K562 (cell line): ENCODE data around the gene UMAD1. TPM values are rescaled to one million over a fixed set of nuclear protein-coding genes. Genes with fewer than 3 reads are reported as not detected.

Source experiments
- ATAC-seq: fragments of 200-7000 bp; cut with Tn5 transposase; 3 replicates; pipeline ENCODE4 v1.9.1; 2020; ENCODE audit warnings: moderate library complexity
- BruUV-seq: library from RNA; stranded (reverse); fragments of 400-500 nt; replicated peaks from 2 replicates; lab custom pipeline; 2021; lab: Mats Ljungman, UMichigan
- CTCF ChIA-PET: fragments of 300-600 bp; formaldehyde crosslinking; extraction: SDS; loops from one replicate; lab custom pipeline; 2021; ENCODE audit warnings: low intra/inter-chr PET ratio; lab: Yijun Ruan, JAX
- POLR2A ChIA-PET: fragments of 300-600, 350-650 bp; sonication (Branson Sonifier 250); formaldehyde crosslinking; extraction: SDS; loops from one replicate; lab custom pipeline; 2021; ENCODE audit warnings: antibody characterized with exemption, inconsistent platforms; lab: Yijun Ruan, JAX
- DNase-seq, 4 experiments: peaks; one replicate each; pipeline versions ENCODE4 v3.0.0 to v3.0.0-alpha.2; 2011 to 2018; ENCODE audit warnings: low spot score in 3 of 4, mixed read lengths in 3 of 4; ENCODE audit errors: extremely low read depth in 1 of 4
- FAIRE-seq: peaks from 2 replicates; lab custom pipeline; 2011; peaks lifted over from hg19 to GRCh38; lab: Jason Lieb, UNC
- H2AFZ ChIP-seq: 2 replicates; pipeline ENCODE4 v1.6.0; 2011; ENCODE audit warnings: low read depth, low read length, control low read depth, inconsistent platforms
- H3K27ac ChIP-seq: fragments of 200-600 bp; 3 replicates; pipeline ENCODE4 v1.8.0; 2011; ENCODE audit warnings: low read depth, mild to moderate bottlenecking, control low read depth, inconsistent platforms, low read length, moderate library complexity, mixed read lengths; ENCODE audit errors: extremely low read depth
- H3K27me3 ChIP-seq, 2 experiments: fragments of 300-600 bp in 1 of 2; 2 replicates in 1 of 2; 3 replicates in 1 of 2; pipeline versions ENCODE4 v1.6.0 to v1.8.0; 2011; ENCODE audit warnings: inconsistent platforms in 2 of 2, low read length in 2 of 2, mild to moderate bottlenecking in 1 of 2, mixed read lengths in 1 of 2, moderate library complexity in 1 of 2; ENCODE audit not compliant: control insufficient read depth in 2 of 2, insufficient read depth in 2 of 2
- H3K36me3 ChIP-seq: fragments of 300-600 bp; 3 replicates; pipeline ENCODE4 v1.8.0; 2011; ENCODE audit warnings: mild to moderate bottlenecking, low read length, inconsistent platforms; ENCODE audit not compliant: control insufficient read depth, insufficient read depth
- H3K4me1 ChIP-seq, 2 experiments: fragments of 200-600 bp in 1 of 2; replicated peaks in 1 of 2; 2 replicates in 1 of 2; 3 replicates in 1 of 2; pipeline versions ENCODE4 v1.5.1 to v1.8.0; 2011; ENCODE audit warnings: inconsistent platforms in 2 of 2, low read length in 2 of 2, mild to moderate bottlenecking in 1 of 2, mixed read lengths in 1 of 2, moderate library complexity in 1 of 2; ENCODE audit not compliant: control insufficient read depth in 2 of 2, insufficient read depth in 2 of 2
- H3K4me2 ChIP-seq: 2 replicates; pipeline ENCODE4 v1.6.1; 2011; ENCODE audit warnings: low read length, control low read depth, inconsistent platforms, mixed read lengths; ENCODE audit not compliant: insufficient read depth
- H3K4me3 ChIP-seq: fragments of 200-600 bp; sonication (generic), shearing (Covaris generic); 2 replicates; pipeline ENCODE4 v1.5.1; 2016; ENCODE audit warnings: control low read depth, inconsistent platforms
- H3K79me2 ChIP-seq: fragments of 200-600 bp; 3 replicates; pipeline ENCODE4 v1.8.0; 2011; ENCODE audit warnings: low read length, inconsistent platforms; ENCODE audit not compliant: control insufficient read depth, insufficient read depth
- H3K9ac ChIP-seq, 2 experiments: 2 replicates each; pipeline versions ENCODE4 v1.6.0 to v1.6.1; 2011; ENCODE audit warnings: low read depth in 2 of 2, low read length in 2 of 2, control low read depth in 1 of 2, inconsistent platforms in 1 of 2, mild to moderate bottlenecking in 1 of 2, mixed read lengths in 1 of 2; ENCODE audit not compliant: insufficient read depth in 1 of 2
- H3K9me1 ChIP-seq: one replicate; pipeline ENCODE4 v1.6.0; 2011; ENCODE audit warnings: inconsistent platforms, mild to moderate bottlenecking, low read length, moderate library complexity; ENCODE audit not compliant: control insufficient read depth, insufficient read depth
- H3K9me3 ChIP-seq: replicated peaks from 2 replicates; pipeline ENCODE4 v1.5.1; 2011; ENCODE audit warnings: low read depth, low read length, inconsistent platforms; ENCODE audit not compliant: control insufficient read depth, insufficient read depth
- H4K20me1 ChIP-seq: replicated peaks from 2 replicates; pipeline ENCODE4 v1.6.1; 2011; ENCODE audit warnings: low read length, inconsistent platforms, mixed read lengths; ENCODE audit not compliant: control insufficient read depth, insufficient read depth
- MEIS2 ChIP-seq: fragments of 450-650 bp; IDR thresholded peaks from 2 replicates; pipeline ENCODE4 v1.6.1; 2014; ENCODE audit warnings: mild to moderate bottlenecking; ENCODE audit not compliant: partially characterized antibody
- PBX2 ChIP-seq, 2 experiments: IDR thresholded peaks in 1 of 2; conservative IDR thresholded peaks in 1 of 2; 2 replicates each; pipeline ENCODE4 v1.6.1; 2016; ENCODE audit warnings: low read depth in 2 of 2, mild to moderate bottlenecking in 1 of 2, missing compliant biosample characterization in 1 of 2, missing genetic modification characterization in 1 of 2, moderate library complexity in 1 of 2
- PKNOX1 ChIP-seq: fragments of 450-650 bp; IDR thresholded peaks from 2 replicates; pipeline ENCODE4 v1.6.1; 2016
- ZNF561 ChIP-seq: fragments of 450-650 bp; formaldehyde crosslinking; conservative IDR thresholded peaks from 2 replicates; pipeline ENCODE4 v1.4.0; 2020; ENCODE audit warnings: mild to moderate bottlenecking, moderate library complexity
- ZNF740 ChIP-seq, 3 experiments: fragments of 200-800 bp in 1 of 3; sonication (Bioruptor generic) in 1 of 3; sonication (generic) in 1 of 3; formaldehyde crosslinking in 1 of 3; IDR thresholded peaks; 2 replicates each; pipeline versions ENCODE4 v1.6.1 to v1.8.0; 2016 to 2022; ENCODE audit warnings: mild to moderate bottlenecking in 2 of 3, missing compliant biosample characterization in 2 of 3, missing genetic modification characterization in 2 of 3, missing genetic modification reagents in 1 of 3
- WGBS: fragments of 100-300 bp; shearing (Covaris generic); methylation state at CpG from one replicate; pipeline ENCODE4 v1.1.6; 2016; ENCODE audit warnings: low coverage, mixed read lengths; ENCODE audit not compliant: insufficient coverage; ENCODE audit errors: missing lambda C conversion rate; 5-methylcytosine and 5-hydroxymethylcytosine counted together
- in situ Hi-C: fragments of 300-500 bp; cut with MboI; formaldehyde crosslinking; loops from 4 replicates; pipeline ENCODE4 v1.15.0; 2018; ENCODE audit warnings: inconsistent platforms, mixed read lengths
- intact Hi-C: fragments of 100-400 bp; cut with micrococcal nuclease; formaldehyde crosslinking; loops from 2 replicates; pipeline ENCODE4 v1.14.2; 2022
- polyA plus RNA-seq, 8 experiments: library from polyadenylated mRNA; depleted of rRNA in 4 of 8; stranded (reverse) in 5 of 8; unstranded in 3 of 8; fragments of >200 nt; fragmentation: Nextera tagmentation in 2 of 8; fragmentation: Illumina TruSeq in 1 of 8; extraction: Ambion mirVana in 2 of 8; extraction: Trizol in 1 of 8; gene quantifications; 2 replicates each; pipeline versions ENCODE4 v1.2.1 to v1.2.3, GENCODE V29; 2011 to 2014; ENCODE audit warnings: inconsistent platforms in 1 of 8, missing spikeins in 1 of 8
- total RNA-seq, 7 experiments: library from RNA; depleted of rRNA in 6 of 7; stranded (reverse); fragments of >200 nt in 6 of 7; fragmentation: Illumina TruSeq in 2 of 7; extraction: Trizol in 2 of 7; gene quantifications; 2 replicates each; pipeline versions ENCODE4 v1.2.1 to v1.2.3, GENCODE V29; 2011 to 2021; ENCODE audit warnings: low replicate concordance in 1 of 7

Gene UMAD1
- total and polyA plus RNA-seq, 9 of the 15 experiments (the other 6 are each of a cell fraction or from before 2014, with no cell fraction given), result 9.0 to 26.7 (median 13.3) TPM

GRCh38 chr7:7810826-7811225 lies 170.3 kb downstream of the UMAD1 start:
- FAIRE-seq, result no peak
- ChIA-PET POLR2A (no interaction called here), CTCF (no interaction called here)

More at GRCh38 chr7:7810826-7811225, 170.3 kb downstream of the UMAD1 start:
- Histone ChIP-seq H3K9me3 (no peaks in the 10 kb centered on the region), H2AFZ (no peak overlapping the region), H3K79me2 (no peaks in the 10 kb centered on the region), H3K27me3 (no peaks in the 10 kb centered on the region), H3K9me1 (no peaks in the 10 kb centered on the region), H3K36me3 (no peaks in the 10 kb centered on the region), H3K9ac (no peak overlapping the region), H3K4me2 (no peak overlapping the region), H3K4me3 (no peak overlapping the region), H3K4me1 (no peaks in the 10 kb centered on the region), H3K27ac (no peak overlapping the region), H4K20me1 (no peaks in the 10 kb centered on the region)
- peak; percentile 86 for TF ChIP-seq MEIS2
- no peak for TF ChIP-seq ZNF561 (CRISPR knock-in tag)
- peak; percentile 61 for TF ChIP-seq PKNOX1
- no peak for TF ChIP-seq ZNF740 (CRISPR knock-in tag; IDR thresholded peaks at IDR 0.05)
- TF ChIP-seq ZNF740 (tag; IDR thresholded peaks at IDR 0.05), result no peak
- peak; percentile 15; the same call in 1 of the 2 replicates for TF ChIP-seq PBX2 (CRISPR knock-in tag; IDR thresholded peaks at IDR 0.05; ENCODE audit: low read depth)
- TF ChIP-seq PBX2 (tag; conservative IDR thresholded peaks at IDR 0.05; ENCODE audit: low read depth), result peak; percentile 81
- ATAC-seq (no peak), DNase-seq (peak in 2 of 4 experiments; percentile 8 to 10)
- in situ Hi-C loops (no loop called here), intact Hi-C loops (no loop called here)
- no TSS peak for BruUV-seq
- 27% methylated on average over 2 of the region's 2 CpGs for WGBS
